Measurements from ENCODE around the gene SCGB1A1.

DNA sequence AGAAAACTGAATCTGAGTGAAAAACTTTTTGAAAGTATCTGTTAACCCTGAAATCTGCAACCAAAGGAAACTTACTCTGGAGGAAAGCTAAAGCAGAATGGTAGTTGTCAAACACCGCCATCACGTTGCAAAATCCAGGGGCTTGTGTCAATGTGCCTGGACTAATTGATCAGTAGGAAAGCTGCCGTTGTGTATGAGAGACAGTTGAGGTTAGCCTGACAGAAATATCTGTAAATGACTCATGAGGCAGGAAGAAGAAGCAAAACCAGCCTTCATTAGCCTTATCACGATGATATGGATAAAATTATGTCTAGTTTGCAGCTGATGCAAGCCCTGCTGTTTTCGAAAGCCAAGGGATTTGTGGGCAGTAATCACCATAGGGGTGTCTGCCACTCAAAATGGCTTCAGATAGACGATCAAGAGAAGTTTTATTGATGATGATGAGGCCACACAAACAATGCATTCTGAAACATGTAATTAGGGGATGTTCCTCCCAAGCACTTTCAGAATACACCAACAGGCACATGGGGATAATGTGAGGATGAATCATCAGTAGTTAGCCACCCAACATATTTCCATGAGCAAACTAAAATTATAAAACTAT lies 8.9 kb downstream of the SCGB1A1 start:
- TF ChIP-seq MYC (IDR thresholded peaks at IDR 0.05; ENCODE audit: low read depth, low read length) (peak; percentile 61), POLR2A (IDR thresholded peaks at IDR 0.05; ENCODE audit: extremely low read depth, insufficient read length) (no peak)
- TF ChIP-seq, protein P1, sequence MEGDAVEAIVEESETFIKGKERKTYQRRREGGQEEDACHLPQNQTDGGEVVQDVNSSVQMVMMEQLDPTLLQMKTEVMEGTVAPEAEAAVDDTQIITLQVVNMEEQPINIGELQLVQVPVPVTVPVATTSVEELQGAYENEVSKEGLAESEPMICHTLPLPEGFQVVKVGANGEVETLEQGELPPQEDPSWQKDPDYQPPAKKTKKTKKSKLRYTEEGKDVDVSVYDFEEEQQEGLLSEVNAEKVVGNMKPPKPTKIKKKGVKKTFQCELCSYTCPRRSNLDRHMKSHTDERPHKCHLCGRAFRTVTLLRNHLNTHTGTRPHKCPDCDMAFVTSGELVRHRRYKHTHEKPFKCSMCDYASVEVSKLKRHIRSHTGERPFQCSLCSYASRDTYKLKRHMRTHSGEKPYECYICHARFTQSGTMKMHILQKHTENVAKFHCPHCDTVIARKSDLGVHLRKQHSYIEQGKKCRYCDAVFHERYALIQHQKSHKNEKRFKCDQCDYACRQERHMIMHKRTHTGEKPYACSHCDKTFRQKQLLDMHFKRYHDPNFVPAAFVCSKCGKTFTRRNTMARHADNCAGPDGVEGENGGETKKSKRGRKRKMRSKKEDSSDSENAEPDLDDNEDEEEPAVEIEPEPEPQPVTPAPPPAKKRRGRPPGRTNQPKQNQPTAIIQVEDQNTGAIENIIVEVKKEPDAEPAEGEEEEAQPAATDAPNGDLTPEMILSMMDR (IDR thresholded peaks at IDR 0.05; ENCODE audit: low read depth, low read length): no peak
